GM12892 (cell line): ENCODE results near the gene CHST3.

Source experiments
- POLR2A ChIP-seq: IDR thresholded peaks from 2 replicates; pipeline ENCODE4 v1.6.1; 2011; ENCODE audit warnings: low read depth, low read length, control low read depth
- POLR2AphosphoS5 ChIP-seq: IDR thresholded peaks from 2 replicates; pipeline ENCODE4 v1.6.1; 2011; ENCODE audit warnings: low read depth, low read length, control low read depth

GRCh38 chr10:72016608-72017300 is 52.6 kb downstream of the CHST3 start:
- TF ChIP-seq POLR2A (no peak), POLR2AphosphoS5 (no peak)
